Smooth muscle cell (in vitro differentiated cells): ENCODE results near the gene AGAP3. TPM values are rescaled to one million over a fixed set of nuclear protein-coding genes. Genes with fewer than 3 reads are reported as not detected.

Experiments
- DNase-seq: peaks from one replicate; lab custom pipeline; 2025; ENCODE audit not compliant: unreplicated experiment; lab: John Stamatoyannopoulos, UW
- H2AFZ ChIP-seq: fragments of 200-600 bp; sonication (generic); 2 replicates; pipeline ENCODE4 v1.6.0; 2016; ENCODE audit warnings: antibody characterized with exemption, low read depth, mild to moderate bottlenecking
- H3F3A ChIP-seq: fragments of 200-600 bp; sonication (generic); 2 replicates; pipeline ENCODE4 v1.6.0; 2017; ENCODE audit warnings: antibody characterized with exemption, low read depth
- H3K27ac ChIP-seq: fragments of 200-600 bp; sonication (generic); 2 replicates; pipeline ENCODE4 v1.5.1; 2016; ENCODE audit warnings: low read depth, mild to moderate bottlenecking
- H3K27me3 ChIP-seq: fragments of 200-600 bp; sonication (generic); 2 replicates; pipeline ENCODE4 v1.6.1; 2016; ENCODE audit warnings: low read depth, mild to moderate bottlenecking
- H3K36me3 ChIP-seq: fragments of 200-600 bp; sonication (generic); 2 replicates; pipeline ENCODE4 v1.5.1; 2016; ENCODE audit warnings: low read depth
- H3K4me1 ChIP-seq: fragments of 200-600 bp; sonication (generic); 2 replicates; pipeline ENCODE4 v1.5.1; 2016; ENCODE audit warnings: low read depth
- H3K4me2 ChIP-seq: fragments of 200-600 bp; sonication (generic); 2 replicates; pipeline ENCODE4 v1.6.0; 2016; ENCODE audit warnings: mild to moderate bottlenecking
- H3K4me3 ChIP-seq: fragments of 200-600 bp; sonication (generic); 2 replicates; pipeline ENCODE4 v1.5.1; 2016; ENCODE audit warnings: mild to moderate bottlenecking
- H3K79me2 ChIP-seq: fragments of 200-600 bp; sonication (generic); 2 replicates; pipeline ENCODE4 v1.6.0; 2016; ENCODE audit warnings: low read depth, mild to moderate bottlenecking
- H3K9ac ChIP-seq: fragments of 200-600 bp; sonication (generic); 2 replicates; pipeline ENCODE4 v1.6.0; 2016; ENCODE audit warnings: low read depth
- H3K9me3 ChIP-seq: fragments of 200-600 bp; sonication (generic); replicated peaks from 2 replicates; pipeline ENCODE4 v1.5.1; 2016; ENCODE audit warnings: low read depth
- H4K20me1 ChIP-seq: fragments of 200-600 bp; sonication (generic); 2 replicates; pipeline ENCODE4 v1.6.0; 2016; ENCODE audit warnings: low read depth
- CTCF ChIP-seq: fragments of 200-600 bp; sonication (generic); IDR thresholded peaks from 2 replicates; pipeline ENCODE4 v1.5.1; 2017; ENCODE audit warnings: borderline replicate concordance, mild to moderate bottlenecking, antibody characterized with exemption; ENCODE audit not compliant: insufficient read depth, poor library complexity, severe bottlenecking
- WGBS: methylation state at CpG from one replicate; pipeline ENCODE4 v1.1.7; 2016; ENCODE audit warnings: low lambda C conversion rate; 5-methylcytosine and 5-hydroxymethylcytosine counted together
- polyA plus RNA-seq: library from polyadenylated mRNA; unstranded; fragments of >200 nt; fragmentation: Nextera tagmentation; extraction: Ambion mirVana; gene quantifications from 2 replicates; pipeline ENCODE4 v1.2.1, GENCODE V29; 2016
- total RNA-seq: library from RNA; depleted of rRNA; stranded (reverse); fragments of >200 nt; gene quantifications from 2 replicates; pipeline ENCODE4 v1.2.3, GENCODE V29; 2014

AGAP3 gene
- total and polyA plus RNA-seq, 2 experiments from 2014 or later = 29.8 to 51.4 TPM

GRCh38 chr7:151099486-151100211 is 13.4 kb downstream of the AGAP3 start:
- Histone ChIP-seq H3K4me1 (no peaks in the 10 kb centered on the region), H3K4me3 (no peak overlapping the region), H3K9ac (no peak overlapping the region), H3K27ac (no peak overlapping the region), H4K20me1 (peaks cover 98% of the 10 kb centered on the region), H3K79me2 (peaks cover 88% of the 10 kb centered on the region), H3K27me3 (no peaks in the 10 kb centered on the region), H3K36me3 (no peaks in the 10 kb centered on the region), H2AFZ (no peak overlapping the region), H3K9me3 (no peaks in the 10 kb centered on the region), H3K4me2 (no peak overlapping the region), H3F3A (no peaks in the 10 kb centered on the region)
- 92% methylated on average over 20 of the region's 20 CpGs for WGBS
- no peak for DNase-seq
- TF ChIP-seq CTCF = no peak

GRCh38 chr7:151100921-151101320 is 14.6 kb downstream of the AGAP3 start:
- Histone ChIP-seq H3K4me2 (no peak overlapping the region), H4K20me1 (peaks cover 94% of the 10 kb centered on the region), H2AFZ (no peak overlapping the region), H3F3A (no peaks in the 10 kb centered on the region), H3K27me3 (no peaks in the 10 kb centered on the region), H3K36me3 (no peaks in the 10 kb centered on the region), H3K9me3 (no peaks in the 10 kb centered on the region), H3K79me2 (peaks cover 77% of the 10 kb centered on the region), H3K27ac (no peak overlapping the region), H3K4me3 (no peak overlapping the region), H3K4me1 (no peaks in the 10 kb centered on the region), H3K9ac (no peak overlapping the region)
- no peak for DNase-seq
- TF ChIP-seq CTCF = no peak
- 93% methylated on average over 10 of the region's 10 CpGs for WGBS

GRCh38 chr7:151101621-151102396 is 15.5 kb downstream of the AGAP3 start:
- Histone ChIP-seq H3K79me2 (peaks cover 77% of the 10 kb centered on the region), H4K20me1 (peaks cover 91% of the 10 kb centered on the region), H3K27me3 (no peaks in the 10 kb centered on the region), H3K4me3 (no peak overlapping the region), H3K9me3 (no peaks in the 10 kb centered on the region), H3K27ac (no peak overlapping the region), H3K4me2 (no peak overlapping the region), H3K9ac (no peak overlapping the region), H2AFZ (no peak overlapping the region), H3K36me3 (no peaks in the 10 kb centered on the region), H3F3A (no peaks in the 10 kb centered on the region), H3K4me1 (no peaks in the 10 kb centered on the region)
- no peak for DNase-seq
- no peak for TF ChIP-seq CTCF
- 94% methylated on average over 24 of the region's 24 CpGs for WGBS
